NCI-H2029 (cell line): Measurements from ENCODE around the gene FTCDNL1.

ENCODE experiments used
- DNase-seq: peaks from one replicate; lab custom pipeline; 2025; lab: John Stamatoyannopoulos, UW

The FTCDNL1 gene

DNA sequence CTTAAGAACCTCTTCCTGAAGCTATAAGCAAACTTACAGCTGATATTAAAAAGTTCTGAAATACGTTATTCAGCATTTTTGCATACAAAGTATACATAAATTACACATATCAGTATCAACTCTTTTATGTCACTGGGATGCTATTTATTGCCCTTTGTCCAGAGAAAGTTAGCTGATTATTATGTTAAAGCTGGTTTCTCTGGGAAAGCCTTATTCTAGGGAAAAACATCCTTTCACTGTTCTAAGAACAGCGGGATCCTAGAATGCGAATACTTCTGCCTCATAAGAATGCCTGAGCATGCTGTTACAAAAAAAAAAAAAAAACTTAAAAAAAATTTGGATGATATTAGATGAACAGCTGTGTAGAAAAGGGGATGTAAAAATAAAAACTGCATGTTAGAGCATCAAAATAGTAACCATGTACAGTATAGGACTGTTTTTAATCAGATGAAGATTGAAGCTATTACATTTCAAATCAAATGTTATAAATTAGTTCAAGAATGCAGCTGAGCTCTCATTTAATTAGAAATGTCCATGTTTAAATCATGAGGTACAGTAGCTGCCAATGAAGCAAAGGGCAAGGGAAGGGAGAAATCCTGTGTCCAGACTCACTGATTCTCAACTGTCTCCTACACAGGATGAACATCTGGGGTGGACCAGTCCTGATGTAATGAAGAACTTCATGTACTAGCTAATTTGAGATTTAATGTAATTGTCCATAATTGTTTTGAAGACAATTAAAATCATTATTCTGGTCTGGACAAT, 8.2 kb downstream of the FTCDNL1 start:
- DNase-seq = no peak

DNA sequence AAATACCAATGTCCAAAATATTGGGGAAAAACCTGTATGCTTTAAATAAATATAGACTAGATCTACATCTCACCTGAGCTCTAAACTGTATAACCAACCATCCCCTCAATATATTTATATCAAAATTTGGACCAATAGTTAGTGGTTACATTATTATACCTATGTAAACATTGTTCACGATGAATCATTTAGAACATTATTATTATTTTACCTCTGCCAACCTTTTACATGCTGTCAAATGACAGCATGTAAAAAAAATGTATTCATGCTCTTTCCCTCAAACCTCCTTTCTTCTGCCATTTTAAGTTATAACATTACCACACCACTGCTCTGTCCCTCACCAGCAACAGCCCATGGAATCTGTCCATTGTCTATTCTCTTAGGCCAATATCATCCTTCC, 9.6 kb downstream of the FTCDNL1 start:
- no peak for DNase-seq

DNA sequence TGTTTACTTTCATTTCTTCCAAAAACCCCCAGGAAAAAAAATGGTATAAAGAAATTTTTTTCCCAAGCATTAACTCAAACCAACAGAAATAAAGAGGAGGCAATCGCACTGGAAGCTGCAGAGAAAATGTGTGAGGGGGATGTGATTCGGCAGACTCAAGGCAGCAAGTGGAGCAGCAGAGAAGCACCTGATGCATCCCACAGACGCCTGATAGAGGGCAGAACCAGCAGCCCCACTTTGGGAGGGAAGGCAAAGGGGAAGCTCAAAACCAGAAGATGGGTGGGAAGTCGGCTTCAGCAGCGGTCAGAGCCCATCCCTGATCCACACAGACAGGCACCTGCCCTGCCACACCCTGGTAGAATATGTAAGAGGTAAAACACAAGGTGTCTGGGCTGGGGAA, 12.6 kb downstream of the FTCDNL1 start:
- no peak for DNase-seq

DNA sequence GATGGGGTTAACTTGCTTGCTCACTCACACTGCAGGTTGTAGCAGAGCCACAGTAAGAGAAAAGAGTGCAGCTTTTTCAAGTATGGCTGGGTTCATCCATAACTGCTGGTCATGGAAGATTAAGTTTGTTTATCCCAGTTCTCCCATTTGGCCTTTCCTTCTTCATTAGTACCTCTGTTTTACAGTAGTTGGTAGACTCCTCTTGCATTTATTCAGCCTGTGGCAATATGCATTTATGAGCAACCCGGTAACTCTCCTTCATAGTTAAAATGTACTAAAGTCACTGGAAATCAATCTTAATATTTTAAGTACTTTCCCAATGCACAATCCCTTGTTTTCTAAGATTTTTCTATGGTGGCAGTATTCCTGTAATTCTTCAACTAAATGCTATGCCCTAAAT, 14.0 kb downstream of the FTCDNL1 start:
- no peak for DNase-seq

DNA sequence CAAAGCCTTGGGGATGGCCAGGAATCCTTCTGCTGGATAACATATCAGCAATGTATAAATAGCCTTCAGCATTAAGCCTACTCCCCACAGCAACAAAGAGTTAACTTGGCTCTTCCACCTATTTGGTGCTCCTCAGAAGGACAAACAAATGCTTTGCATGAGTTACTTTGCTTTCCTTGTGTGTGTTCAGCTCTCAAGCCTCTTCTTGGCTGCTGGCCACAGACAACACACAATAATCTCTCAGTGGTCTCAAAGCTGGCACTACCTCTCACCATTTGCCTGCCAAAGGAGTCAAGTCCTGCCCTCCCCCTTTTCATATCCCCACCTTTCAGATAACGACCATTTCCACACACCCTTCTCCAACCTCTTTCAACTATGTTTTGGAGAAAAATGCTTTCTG, 17.5 kb downstream of the FTCDNL1 start:
- DNase-seq = peak; percentile 77

DNA sequence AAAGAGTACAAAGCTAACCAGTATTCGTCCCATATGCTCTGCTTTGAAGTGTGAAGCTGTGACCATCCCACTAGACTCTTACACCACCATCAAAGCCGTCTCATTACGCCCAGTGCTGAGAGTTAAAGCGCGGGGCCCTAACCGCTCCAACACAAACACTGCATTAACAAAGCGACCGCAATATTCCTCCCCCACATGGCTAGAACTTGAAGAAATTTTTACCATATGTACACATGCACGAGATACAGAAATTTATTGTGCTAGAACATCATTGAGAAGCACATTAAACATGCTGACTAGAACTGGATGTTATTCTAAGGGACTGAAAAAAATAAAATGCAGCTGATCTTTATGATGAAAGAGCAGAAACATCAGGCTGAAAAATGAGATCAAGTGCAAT, 20.5 kb downstream of the FTCDNL1 start:
- DNase-seq = no peak

DNA sequence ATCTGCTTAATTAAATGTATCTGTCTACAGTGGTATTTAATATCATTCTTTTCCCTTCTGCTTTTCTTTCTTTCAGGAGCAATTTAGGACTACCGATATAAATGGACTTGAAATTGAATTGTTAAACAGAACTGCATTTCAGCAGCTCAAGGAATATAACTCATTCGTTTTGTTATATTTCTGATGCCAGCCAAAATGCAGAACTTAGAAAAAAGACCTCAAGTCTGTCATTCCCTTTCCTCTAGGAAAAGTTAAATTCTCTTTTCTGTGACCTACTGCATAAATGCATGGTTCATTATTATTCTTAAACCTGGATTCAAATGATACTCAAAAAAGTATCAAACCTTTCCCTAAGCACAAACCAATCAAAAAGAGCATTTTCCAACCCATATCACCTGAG, 21.4 kb downstream of the FTCDNL1 start:
- DNase-seq = no peak

DNA sequence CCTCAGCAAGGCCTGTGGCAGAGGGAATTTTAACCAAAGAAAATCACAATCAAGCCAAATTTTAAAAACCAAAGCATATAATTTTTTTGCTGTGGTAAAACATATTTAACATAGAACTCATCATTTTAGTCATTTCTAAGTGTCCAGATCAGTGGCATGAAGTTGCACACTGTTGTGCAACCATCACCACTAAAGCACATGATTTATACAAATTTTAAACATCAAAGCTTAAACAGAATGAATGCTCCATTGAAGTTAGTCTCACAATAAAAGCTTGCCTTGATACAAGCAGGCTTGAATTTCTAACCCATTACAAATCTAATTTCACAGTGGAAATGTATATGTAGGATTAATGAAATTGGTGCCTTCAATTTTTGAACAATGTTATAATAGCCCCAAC, 31.2 kb downstream of the FTCDNL1 start:
- DNase-seq = no peak

DNA sequence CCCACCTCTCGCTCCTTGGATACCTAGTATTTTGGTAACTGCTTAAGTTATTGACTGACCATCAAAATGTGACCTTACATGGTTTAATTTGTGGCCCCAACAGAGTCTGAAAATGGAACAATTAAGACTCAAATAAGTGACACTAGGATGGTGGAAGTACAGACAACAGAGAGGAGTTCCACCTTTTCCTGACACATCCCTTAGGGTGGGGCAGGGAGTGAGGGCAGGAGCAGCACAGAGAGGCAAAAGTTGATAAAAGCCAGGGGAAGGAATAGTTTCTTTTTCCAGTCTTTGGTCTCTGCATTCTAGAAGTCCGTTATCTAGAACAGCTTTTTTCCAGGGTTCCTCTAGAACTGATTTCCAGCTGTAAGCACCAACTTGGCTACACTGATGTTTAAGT, 32.2 kb downstream of the FTCDNL1 start:
- DNase-seq = no peak

DNA sequence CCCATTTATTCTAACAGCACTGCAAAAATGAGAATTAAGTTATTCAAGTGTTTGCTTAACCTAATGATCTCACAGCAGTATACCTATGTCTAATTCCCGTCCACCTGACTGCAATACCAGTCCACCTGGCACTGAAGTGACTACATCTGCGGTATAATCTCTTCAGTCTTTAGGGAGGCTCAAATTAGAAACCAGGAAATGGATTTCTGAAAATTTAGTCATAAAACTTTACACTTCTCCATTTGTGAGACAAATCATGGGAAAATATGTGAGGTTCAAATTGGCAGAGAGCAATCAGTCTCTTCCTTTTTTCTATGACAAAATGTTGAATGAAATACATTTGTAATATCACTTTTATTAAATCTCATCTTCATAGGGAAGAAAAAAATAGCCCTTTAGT, 33.0 kb downstream of the FTCDNL1 start:
- peak; percentile 66 for DNase-seq

DNA sequence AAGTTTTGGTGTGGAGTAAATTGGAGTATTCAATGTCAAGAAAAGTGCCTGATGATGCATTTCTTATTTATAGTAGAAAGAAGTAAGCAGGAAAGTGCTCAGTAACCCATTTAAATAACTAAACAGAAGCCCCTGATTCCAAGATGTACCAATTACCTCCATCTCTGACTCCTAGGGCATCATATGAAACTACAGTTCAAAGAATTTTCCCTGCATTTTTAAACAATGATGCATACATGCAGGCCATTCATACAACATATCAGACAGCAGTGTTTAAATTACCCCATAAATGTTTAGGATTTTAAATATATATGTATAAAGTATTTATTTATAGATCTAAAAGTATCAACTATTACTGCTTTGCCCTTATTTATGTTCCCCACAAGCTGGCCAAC, 36.2 kb downstream of the FTCDNL1 start:
- DNase-seq = no peak

DNA sequence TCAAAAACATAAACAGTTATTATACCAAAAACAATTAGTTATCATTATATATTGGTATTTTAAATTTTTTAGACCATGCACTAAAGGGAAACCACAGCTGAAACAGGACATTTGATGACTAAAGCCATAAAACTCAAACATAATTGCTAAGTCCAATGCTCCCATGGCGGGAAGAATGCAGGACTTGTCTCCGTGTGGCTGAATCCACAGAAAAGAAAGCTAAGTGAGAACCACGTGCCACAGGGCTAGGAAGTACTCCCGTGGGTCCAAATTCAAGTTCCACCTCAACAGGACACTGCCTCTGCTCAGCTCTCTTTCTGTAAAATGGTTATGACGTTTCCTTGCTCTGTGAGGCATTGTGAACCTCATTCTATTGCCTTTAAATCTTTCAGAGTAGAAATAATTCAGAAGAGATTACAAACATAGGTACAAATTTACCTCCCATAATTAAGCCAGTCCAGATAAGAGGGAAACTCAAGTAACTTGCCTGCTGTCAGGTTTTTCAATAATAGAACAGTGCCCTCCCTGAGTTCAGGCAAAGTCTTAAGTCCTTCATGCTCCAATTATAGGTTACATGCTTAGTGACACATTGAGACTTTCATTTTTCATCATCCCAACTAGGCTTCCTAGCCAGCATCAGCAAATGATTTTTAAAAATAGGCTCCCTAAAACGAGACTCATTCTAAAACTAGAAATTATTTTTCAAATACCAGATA, 36.7 kb downstream of the FTCDNL1 start:
- DNase-seq = no peak

DNA sequence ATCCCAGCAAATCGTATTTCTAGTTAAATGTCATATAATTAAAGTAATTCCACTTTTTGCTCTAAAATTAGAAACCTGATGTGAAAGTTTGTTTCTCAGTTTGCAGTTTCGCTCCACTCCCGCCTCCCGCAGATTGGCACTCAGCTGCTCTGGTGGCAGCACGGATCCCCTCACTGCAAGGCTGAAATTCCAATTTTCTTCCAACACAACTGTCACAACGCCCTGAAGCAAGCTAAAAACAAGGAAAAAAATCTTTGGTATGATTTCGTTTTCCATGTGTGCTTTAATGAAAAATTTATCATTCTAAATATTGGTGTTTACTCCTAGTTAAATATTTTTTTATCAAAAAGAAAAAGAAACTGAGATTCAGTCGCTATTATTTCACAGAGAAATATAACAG, 38.5 kb downstream of the FTCDNL1 start:
- DNase-seq = no peak

DNA sequence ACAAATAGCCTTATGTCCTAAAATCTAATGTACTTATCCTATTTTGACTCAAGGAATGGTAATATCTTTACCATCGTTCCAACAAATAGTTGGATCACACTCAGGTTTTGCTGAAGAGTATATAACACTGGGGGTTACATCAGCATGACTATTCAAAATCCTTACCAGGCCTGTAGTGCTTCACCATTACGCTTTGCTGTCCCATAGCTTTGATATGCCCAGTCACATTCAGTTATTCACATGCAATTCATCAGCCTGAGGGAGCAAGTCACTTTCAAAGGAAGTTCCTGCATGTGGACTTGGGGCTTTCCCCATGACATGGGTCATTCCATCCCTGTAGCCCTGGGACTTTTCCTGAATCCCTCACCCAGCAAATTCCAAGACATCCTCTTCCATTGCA, 39.6 kb downstream of the FTCDNL1 start:
- no peak for DNase-seq

DNA sequence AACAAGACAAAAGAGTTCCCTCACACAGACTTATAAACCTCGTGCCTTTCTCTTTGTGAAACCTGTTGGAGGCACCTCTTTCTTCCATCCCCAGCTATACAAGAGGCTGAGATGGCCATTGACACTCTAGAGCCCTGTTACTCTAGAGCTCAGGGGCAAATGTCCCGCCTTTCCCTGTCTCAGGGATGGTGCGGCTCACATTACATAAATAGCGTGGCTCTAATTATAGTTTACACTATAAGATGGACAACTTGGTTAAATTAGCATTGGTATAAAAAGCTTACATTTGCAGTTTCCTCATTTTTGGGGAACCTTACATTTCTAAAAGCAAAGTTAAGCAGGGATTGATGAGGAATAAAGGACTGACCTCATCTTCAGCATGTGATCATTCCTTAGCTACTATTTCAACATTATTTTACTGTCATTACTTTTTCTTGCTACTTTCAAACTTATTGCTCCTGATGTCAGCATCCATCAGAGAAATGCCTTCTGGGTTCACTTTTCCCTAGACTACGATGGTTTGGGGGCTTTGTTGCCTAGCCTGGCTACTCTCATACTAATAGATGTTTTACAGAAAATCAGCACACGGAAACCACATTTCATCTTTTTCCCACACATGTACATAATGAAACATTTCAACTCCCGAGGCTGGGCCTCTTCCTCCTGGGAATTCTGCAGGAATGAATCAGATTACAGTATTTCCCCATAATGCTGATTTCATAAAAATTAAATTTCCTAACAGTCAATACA, 40.4 kb downstream of the FTCDNL1 start:
- no peak for DNase-seq

DNA sequence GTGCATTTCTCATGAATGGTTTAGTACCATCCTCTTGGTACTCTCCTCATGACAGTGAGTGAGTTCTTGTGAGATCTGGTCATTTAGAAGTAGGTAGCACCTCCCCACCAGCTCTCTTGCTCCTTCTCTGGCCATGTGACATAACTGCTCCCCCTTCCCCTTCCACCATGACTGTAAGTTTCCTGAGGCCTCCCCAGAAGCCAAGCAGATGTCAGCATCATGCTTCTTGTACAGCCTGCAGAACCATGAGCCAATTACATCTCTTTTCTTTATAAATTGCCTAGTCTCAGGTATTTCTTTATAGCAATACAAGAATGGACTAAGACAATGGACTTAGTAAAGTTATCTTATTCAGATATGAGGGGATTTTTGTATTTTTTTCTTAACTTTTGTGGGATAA, 43.0 kb downstream of the FTCDNL1 start:
- no peak for DNase-seq

DNA sequence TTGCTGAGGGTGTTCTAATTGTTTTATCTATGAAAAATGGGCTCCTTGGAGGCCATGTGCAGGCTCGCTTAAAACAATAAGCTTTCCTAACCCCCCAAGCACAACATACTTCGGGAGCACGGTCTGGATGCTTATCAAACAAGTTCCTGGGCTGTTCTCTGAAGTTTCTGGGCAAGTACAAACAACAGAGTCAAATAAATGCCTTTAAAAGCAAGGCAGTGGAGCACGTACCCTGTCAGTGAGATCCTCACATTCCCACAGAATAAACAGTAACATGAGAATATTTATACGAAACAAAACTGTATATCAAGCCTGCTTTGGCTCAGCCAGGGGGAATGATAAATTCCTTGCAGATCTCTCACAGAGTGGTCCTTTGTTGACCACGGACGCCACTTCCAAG, 44.8 kb downstream of the FTCDNL1 start:
- no peak for DNase-seq

DNA sequence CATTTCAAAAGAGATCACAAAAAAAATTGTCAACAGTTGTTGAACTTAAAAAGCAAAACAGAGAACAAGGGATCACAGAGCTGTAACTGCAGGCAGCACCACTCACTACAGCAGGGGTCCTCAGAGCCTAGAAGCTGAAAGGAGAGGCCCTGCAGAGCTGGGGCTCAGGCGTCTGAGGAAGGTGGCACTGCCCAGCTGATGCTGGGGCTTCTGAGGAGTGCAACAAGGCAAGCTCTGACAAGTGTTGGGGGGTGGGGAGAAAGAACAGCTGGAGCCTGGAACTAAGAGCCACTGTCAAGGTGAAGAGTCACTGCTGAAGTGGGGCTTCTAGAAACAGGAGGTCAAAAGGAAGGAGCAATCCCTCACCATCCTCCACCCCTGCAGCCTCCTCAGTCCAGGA, 46.2 kb downstream of the FTCDNL1 start:
- DNase-seq = no peak

DNA sequence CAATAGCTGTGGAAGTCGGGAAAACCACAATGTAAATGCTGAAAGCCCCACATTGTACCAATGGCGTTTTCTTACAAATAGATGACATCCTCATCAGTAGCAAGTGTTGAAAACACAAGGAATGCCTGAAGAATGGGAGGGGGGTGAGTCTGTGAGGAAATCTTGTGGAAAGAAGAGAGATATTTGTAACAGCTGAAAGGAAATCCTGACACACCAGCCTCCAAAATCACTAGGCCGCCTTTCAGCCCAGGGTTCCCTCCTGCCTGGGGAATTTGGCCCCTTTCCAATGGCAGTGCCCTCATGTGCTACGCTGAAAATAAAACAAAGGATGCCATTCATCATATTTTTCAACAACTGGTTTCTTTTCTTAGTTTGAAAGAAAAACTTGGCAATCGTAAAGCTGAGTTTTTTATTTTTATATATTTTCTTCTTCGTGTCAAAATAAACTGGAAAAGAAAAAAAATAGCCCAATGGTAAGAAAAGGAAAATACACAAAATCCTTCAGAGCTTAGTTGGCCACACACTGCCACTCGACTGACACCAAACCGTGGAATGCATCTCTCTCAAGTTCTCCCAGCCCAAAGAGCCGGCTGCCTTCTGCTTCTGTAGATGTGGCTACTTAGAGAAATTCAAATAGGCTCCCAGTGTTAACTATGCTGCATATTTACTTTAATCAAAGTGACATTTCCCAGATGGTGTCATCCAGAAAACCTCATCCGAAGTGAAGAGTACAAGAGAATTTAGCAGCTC, 52.0 kb downstream of the FTCDNL1 start:
- no peak for DNase-seq

DNA sequence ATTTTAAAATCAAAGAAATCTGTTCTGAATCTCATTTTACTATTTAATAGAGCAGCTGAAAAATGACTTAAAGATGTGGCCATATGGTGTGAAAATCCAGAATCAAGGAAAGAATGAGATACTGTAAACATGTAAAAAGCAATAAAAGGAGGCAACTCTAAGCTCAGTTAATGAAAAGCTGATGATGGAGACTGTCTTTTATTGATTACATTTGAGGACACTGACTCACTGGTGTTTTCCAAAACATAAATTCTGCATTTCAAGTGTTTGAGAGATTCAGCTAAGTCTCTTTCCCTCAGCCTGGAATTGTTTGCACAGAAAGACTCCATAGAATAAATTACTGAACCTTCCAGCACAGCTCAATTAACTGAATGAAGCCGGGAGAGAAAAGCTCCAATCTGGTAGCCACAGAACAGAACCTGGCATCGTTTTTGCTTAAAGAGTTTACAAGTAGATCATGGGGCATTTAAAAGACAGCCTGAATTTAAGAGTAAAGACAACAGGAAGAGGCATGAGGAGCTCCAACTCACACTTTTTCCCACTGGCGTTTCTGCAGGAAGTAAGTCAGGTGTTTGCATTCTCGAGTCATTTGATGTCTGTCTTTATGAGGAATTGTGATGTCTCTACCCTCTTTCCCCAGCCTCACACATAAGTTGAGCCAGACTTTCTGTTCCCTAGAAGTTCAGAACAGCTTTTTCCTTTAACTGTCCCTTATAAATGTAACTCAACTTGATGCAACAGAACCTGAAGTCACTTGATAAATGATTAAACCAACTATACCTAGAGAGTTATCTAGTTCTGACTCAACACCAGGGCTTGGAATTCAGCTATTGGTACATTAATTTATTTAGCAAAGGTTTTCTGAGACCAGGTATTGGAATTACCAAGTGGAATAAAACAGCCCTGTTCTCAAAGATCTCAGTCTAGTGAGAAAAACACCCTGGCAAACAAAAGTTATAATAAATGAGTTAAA, 53.3 kb downstream of the FTCDNL1 start:
- DNase-seq = no peak

DNA sequence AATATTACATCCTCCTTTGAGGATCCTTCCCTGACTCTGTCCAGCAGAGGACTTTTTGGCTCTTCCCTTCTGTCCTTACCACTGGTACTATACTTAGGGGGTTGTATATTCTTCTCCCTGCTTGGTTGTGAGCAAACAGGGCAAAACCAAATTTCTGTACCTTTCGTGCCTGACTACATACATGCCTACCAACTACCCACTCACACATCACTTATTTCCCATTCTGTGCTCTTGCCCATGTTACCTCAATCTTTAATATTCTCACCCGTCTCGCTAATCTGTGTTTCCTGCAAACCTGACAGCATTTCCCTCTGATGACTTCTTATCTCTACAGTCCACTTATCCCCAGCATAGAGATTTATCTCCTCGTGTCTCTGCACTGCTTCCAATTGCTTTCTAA, 58.6 kb downstream of the FTCDNL1 start:
- no peak for DNase-seq
